Ishikawa (cell line): ENCODE measurements around the gene NPHP4.

ENCODE experiments used
- CEBPB ChIP-seq: IDR thresholded peaks from 2 replicates; pipeline ENCODE4 v1.6.1; 2012
- CREB1 ChIP-seq: IDR thresholded peaks from 2 replicates; pipeline ENCODE4 v1.6.1; 2012; ENCODE audit warnings: low read depth
- EP300 ChIP-seq: IDR thresholded peaks from 2 replicates; pipeline ENCODE4 v1.6.1; 2012; ENCODE audit warnings: borderline replicate concordance
- FOXM1 ChIP-seq: IDR thresholded peaks from 2 replicates; pipeline ENCODE4 v1.6.1; 2012; ENCODE audit warnings: low read depth, borderline replicate concordance
- MAX ChIP-seq: IDR thresholded peaks from 2 replicates; pipeline ENCODE4 v1.6.1; 2012
- RAD21 ChIP-seq: IDR thresholded peaks from 2 replicates; pipeline ENCODE4 v1.6.1; 2012; ENCODE audit warnings: low read depth
- REST ChIP-seq: IDR thresholded peaks from 2 replicates; pipeline ENCODE4 v1.6.1; 2012; ENCODE audit warnings: low read depth, mild to moderate bottlenecking
- TAF1 ChIP-seq: IDR thresholded peaks from 2 replicates; pipeline ENCODE4 v1.6.1; 2012; ENCODE audit warnings: low read depth, mild to moderate bottlenecking
- TCF12 ChIP-seq: IDR thresholded peaks from 2 replicates; pipeline ENCODE4 v1.6.1; 2012; ENCODE audit warnings: low read depth
- TEAD4 ChIP-seq: IDR thresholded peaks from 2 replicates; pipeline ENCODE4 v1.6.1; 2012
- ZBTB7A ChIP-seq: IDR thresholded peaks from 2 replicates; pipeline ENCODE4 v1.6.1; 2012; ENCODE audit warnings: low read depth

GRCh38 chr1:5947978-5948680 lies 44.1 kb downstream of the NPHP4 start:
- TF ChIP-seq TEAD4 (no peak), EP300 (no peak), TAF1 (no peak), REST (no peak), MAX (no peak), CEBPB (no peak), FOXM1 (no peak), RAD21 (no peak), ZBTB7A (no peak), CREB1 (no peak), TCF12 (no peak)
